HG03521 (cell line): ENCODE data around the gene ILRUN.
"Not testable (repeated sequence)": the region's sequence is repeated elsewhere in the genome, so short reads cannot be mapped to it uniquely, and the experiment has no call there.

Experiments used
- ATAC-seq: cut with Tn5 transposase; IDR thresholded peaks from one replicate; pipeline ENCODE4 v1.9.1; 2021; ENCODE audit warnings: mild to moderate bottlenecking, moderate library complexity; ENCODE audit not compliant: unreplicated experiment

Gene ILRUN

GRCh38 chr6:34696739-34697543 is at the start of gene ILRUN:
TSS of gene ILRUN (minus strand) at chr6:34696767. CDS start at chr6:34696603, 164 bp downstream.
- peak; percentile 87 for ATAC-seq

- no peak for ATAC-seq
Observed at GRCh38 chr6:34745277-34746103, 48.9 kb upstream of the ILRUN start.

- ATAC-seq = not testable (repeated sequence)
Observed at GRCh38 chr6:34744294-34744647, 47.7 kb upstream of the ILRUN start.

GRCh38 chr6:34743625-34744293 is 47.2 kb upstream of the ILRUN start:
- ATAC-seq = no peak

GRCh38 chr6:34742094-34742493 is 45.5 kb upstream of the ILRUN start:
- ATAC-seq = no peak

GRCh38 chr6:34736823-34737222 is 40.3 kb upstream of the ILRUN start:
- no peak for ATAC-seq

GRCh38 chr6:34731393-34732060 is 35.0 kb upstream of the ILRUN start:
- ATAC-seq = no peak

GRCh38 chr6:34729631-34730470 is 33.3 kb upstream of the ILRUN start:
- no peak for ATAC-seq

- no peak for ATAC-seq
Observed at GRCh38 chr6:34726055-34726454, 29.5 kb upstream of the ILRUN start.

- ATAC-seq = no peak
Observed at GRCh38 chr6:34723203-34723602, 26.6 kb upstream of the ILRUN start.

- ATAC-seq = no peak
Observed at GRCh38 chr6:34722451-34722850, 25.9 kb upstream of the ILRUN start.

GRCh38 chr6:34720160-34720559 is 23.6 kb upstream of the ILRUN start:
- not testable (repeated sequence) for ATAC-seq

- not testable (repeated sequence) for ATAC-seq
Observed at GRCh38 chr6:34719646-34720045, 23.1 kb upstream of the ILRUN start.

- no peak for ATAC-seq
Observed at GRCh38 chr6:34718976-34719375, 22.4 kb upstream of the ILRUN start.

GRCh38 chr6:34717466-34717865 is 20.9 kb upstream of the ILRUN start:
- no peak for ATAC-seq

- ATAC-seq = no peak
Observed at GRCh38 chr6:34714663-34715062, 18.1 kb upstream of the ILRUN start.

GRCh38 chr6:34712881-34713280 is 16.3 kb upstream of the ILRUN start:
- ATAC-seq = not testable (repeated sequence)

GRCh38 chr6:34709386-34709785 is 12.8 kb upstream of the ILRUN start:
- ATAC-seq = no peak

GRCh38 chr6:34705241-34705640 is 8.7 kb upstream of the ILRUN start:
- no peak for ATAC-seq

GRCh38 chr6:34701199-34701598 is 4.6 kb upstream of the ILRUN start:
- ATAC-seq = no peak
